Nephron (organoid): Measurements from ENCODE around the gene ACSL1.

Experiments used
- H3K27ac Mint-ChIP-seq, 3 experiments: 2 replicates each; pipeline ENCODE4 v1.8.0; 2020; ENCODE audit warnings: mixed read lengths in 3 of 3, mild to moderate bottlenecking in 2 of 3, moderate library complexity in 1 of 3
- H3K27me3 Mint-ChIP-seq: 2 replicates; pipeline ENCODE4 v1.8.0; 2021; ENCODE audit warnings: low read depth, mild to moderate bottlenecking, moderate library complexity, mixed read lengths
- H3K36me3 Mint-ChIP-seq: 2 replicates; pipeline ENCODE4 v1.8.0; 2020; ENCODE audit warnings: low read depth, mixed read lengths
- H3K4me1 Mint-ChIP-seq: 2 replicates; pipeline ENCODE4 v1.8.0; 2020; ENCODE audit warnings: mixed read lengths
- H3K4me3 Mint-ChIP-seq, 3 experiments: 2 replicates each; pipeline ENCODE4 v1.8.0; 2020; ENCODE audit warnings: mild to moderate bottlenecking in 3 of 3, mixed read lengths in 3 of 3, moderate library complexity in 2 of 3
- H3K9me3 Mint-ChIP-seq: 2 replicates; pipeline ENCODE4 v1.8.0; 2020; ENCODE audit warnings: mixed read lengths
- TF ChIP-seq, protein P1 (sequence below), 3 experiments: fragments of 200-600 bp; sonication (generic); IDR thresholded peaks; one replicate each; pipeline ENCODE4 v1.5.0; 2021; ENCODE audit warnings: antibody characterized with exemption in 3 of 3; ENCODE audit not compliant: unreplicated experiment in 3 of 3

The ACSL1 gene

GRCh38 chr4:184812651-184813181, 13.1 kb downstream of the ACSL1 start:
- Mint-ChIP-seq H3K4me1 (peaks cover 72% of the 10 kb centered on the region), H3K9me3 (no peaks in the 10 kb centered on the region), H3K4me3 (peak overlapping the region in 1 of 3 experiments; percentile 0)

GRCh38 chr4:184812199-184812542, 13.6 kb downstream of the ACSL1 start:
- Mint-ChIP-seq H3K9me3 (no peaks in the 10 kb centered on the region), H3K27me3 (peaks cover 5% of the 10 kb centered on the region), H3K4me1 (peaks cover 76% of the 10 kb centered on the region), H3K36me3 (no peaks in the 10 kb centered on the region), H3K27ac (peak overlapping the region; percentile 46 to 74 (median 58)), H3K4me3 (no peak overlapping the region)
- TF ChIP-seq, protein P1, sequence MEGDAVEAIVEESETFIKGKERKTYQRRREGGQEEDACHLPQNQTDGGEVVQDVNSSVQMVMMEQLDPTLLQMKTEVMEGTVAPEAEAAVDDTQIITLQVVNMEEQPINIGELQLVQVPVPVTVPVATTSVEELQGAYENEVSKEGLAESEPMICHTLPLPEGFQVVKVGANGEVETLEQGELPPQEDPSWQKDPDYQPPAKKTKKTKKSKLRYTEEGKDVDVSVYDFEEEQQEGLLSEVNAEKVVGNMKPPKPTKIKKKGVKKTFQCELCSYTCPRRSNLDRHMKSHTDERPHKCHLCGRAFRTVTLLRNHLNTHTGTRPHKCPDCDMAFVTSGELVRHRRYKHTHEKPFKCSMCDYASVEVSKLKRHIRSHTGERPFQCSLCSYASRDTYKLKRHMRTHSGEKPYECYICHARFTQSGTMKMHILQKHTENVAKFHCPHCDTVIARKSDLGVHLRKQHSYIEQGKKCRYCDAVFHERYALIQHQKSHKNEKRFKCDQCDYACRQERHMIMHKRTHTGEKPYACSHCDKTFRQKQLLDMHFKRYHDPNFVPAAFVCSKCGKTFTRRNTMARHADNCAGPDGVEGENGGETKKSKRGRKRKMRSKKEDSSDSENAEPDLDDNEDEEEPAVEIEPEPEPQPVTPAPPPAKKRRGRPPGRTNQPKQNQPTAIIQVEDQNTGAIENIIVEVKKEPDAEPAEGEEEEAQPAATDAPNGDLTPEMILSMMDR (IDR thresholded peaks at IDR 0.05; ENCODE audit: unreplicated experiment in 3 of 3): no peak

More at GRCh38 chr4:184812651-184813181, 13.1 kb downstream of the ACSL1 start:
- Mint-ChIP-seq H3K27me3 (peaks cover 5% of the 10 kb centered on the region), H3K36me3 (no peaks in the 10 kb centered on the region), H3K27ac (peak overlapping the region; percentile 46 to 74 (median 58))
- TF ChIP-seq, protein P1 (IDR thresholded peaks at IDR 0.05; ENCODE audit: unreplicated experiment in 3 of 3): no peak

DNA sequence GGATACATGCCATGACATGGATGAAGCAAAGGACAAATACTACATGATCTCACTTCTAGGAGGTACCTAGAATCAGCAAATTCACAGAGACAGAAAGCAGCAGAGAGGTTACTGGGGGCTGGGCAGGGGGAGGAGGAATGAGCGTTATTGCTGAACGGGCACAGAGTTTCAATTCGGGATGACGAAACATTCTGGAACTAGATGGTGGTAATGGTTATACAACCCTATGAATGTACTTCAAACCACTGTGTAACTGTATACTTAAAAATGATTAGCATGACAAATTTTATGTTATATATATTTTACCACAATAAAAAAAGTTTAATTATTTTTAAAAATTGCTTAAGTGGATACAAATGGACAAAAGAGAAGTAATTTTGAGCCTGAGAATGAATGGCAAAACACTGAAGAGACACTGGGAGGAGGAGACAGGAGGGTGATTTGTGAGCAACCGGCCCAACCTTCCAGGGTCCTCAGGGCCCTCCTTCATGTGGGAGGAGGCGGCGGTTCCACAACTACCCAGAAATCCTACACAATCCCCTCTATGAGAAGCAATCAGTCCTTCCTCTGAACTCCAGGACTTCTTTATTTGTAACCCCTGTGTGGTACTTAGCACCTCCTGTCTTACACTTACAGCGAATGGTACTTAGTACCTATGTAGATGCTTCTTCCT, 14.1 kb downstream of the ACSL1 start:
- TF ChIP-seq, protein P1 (IDR thresholded peaks at IDR 0.05; ENCODE audit: unreplicated experiment in 3 of 3): no peak
- peak overlapping the region; percentile 46 to 74 (median 58) for H3K27ac Mint-ChIP-seq
- no peaks in the 10 kb centered on the region for H3K36me3 Mint-ChIP-seq
- H3K9me3 Mint-ChIP-seq: no peaks in the 10 kb centered on the region
- H3K4me1 Mint-ChIP-seq: peaks cover 75% of the 10 kb centered on the region
- H3K27me3 Mint-ChIP-seq: peaks cover 5% of the 10 kb centered on the region
- H3K4me3 Mint-ChIP-seq: no peak overlapping the region

GRCh38 chr4:184810720-184811119, 15.0 kb downstream of the ACSL1 start:
- Mint-ChIP-seq H3K4me3 (no peak overlapping the region), H3K4me1 (peaks cover 84% of the 10 kb centered on the region), H3K27me3 (peaks cover 5% of the 10 kb centered on the region), H3K9me3 (no peaks in the 10 kb centered on the region), H3K27ac (peak overlapping the region in 2 of 3 experiments; percentile 8 to 46), H3K36me3 (no peaks in the 10 kb centered on the region)
- TF ChIP-seq, protein P1 (IDR thresholded peaks at IDR 0.05; ENCODE audit: unreplicated experiment in 3 of 3): no peak

GRCh38 chr4:184808713-184809050, 17.1 kb downstream of the ACSL1 start:
- peaks cover 79% of the 10 kb centered on the region for H3K4me1 Mint-ChIP-seq
- H3K27me3 Mint-ChIP-seq: peaks cover 5% of the 10 kb centered on the region
- TF ChIP-seq, protein P1 (IDR thresholded peaks at IDR 0.05; ENCODE audit: unreplicated experiment in 3 of 3): no peak
- H3K27ac Mint-ChIP-seq: no peak overlapping the region
- H3K4me3 Mint-ChIP-seq: no peak overlapping the region
- no peaks in the 10 kb centered on the region for H3K36me3 Mint-ChIP-seq
- H3K9me3 Mint-ChIP-seq: no peaks in the 10 kb centered on the region
